GM18519 (cell line): ENCODE data around the gene DPP8.
"Not testable (repeated sequence)": the region's sequence is repeated elsewhere in the genome, so short reads cannot be mapped to it uniquely, and the experiment has no call there.

Experiments used
- ATAC-seq: cut with Tn5 transposase; IDR thresholded peaks from one replicate; pipeline ENCODE4 v1.9.1; 2021; ENCODE audit warnings: mild to moderate bottlenecking, moderate library complexity; ENCODE audit not compliant: unreplicated experiment, low FRiP score

Gene DPP8

GRCh38 chr15:65408324-65409035, 109.0 kb downstream of the DPP8 start:
- ATAC-seq: no peak

GRCh38 chr15:65406424-65407000, 111.0 kb downstream of the DPP8 start:
- no peak for ATAC-seq

- no peak for ATAC-seq
Observed at GRCh38 chr15:65405791-65406423, 111.6 kb downstream of the DPP8 start.

- no peak for ATAC-seq
Observed at GRCh38 chr15:65404186-65404872, 113.2 kb downstream of the DPP8 start.

- ATAC-seq: no peak
Observed at GRCh38 chr15:65402961-65403360, 114.5 kb downstream of the DPP8 start.

- no peak for ATAC-seq
Observed at GRCh38 chr15:65401611-65402240, 115.8 kb downstream of the DPP8 start.

- ATAC-seq: no peak
Observed at GRCh38 chr15:65400760-65401610, 116.5 kb downstream of the DPP8 start.

- no peak for ATAC-seq
Observed at GRCh38 chr15:65399997-65400396, 117.5 kb downstream of the DPP8 start.

GRCh38 chr15:65399001-65399706, 118.3 kb downstream of the DPP8 start:
- ATAC-seq: no peak

- not testable (repeated sequence) for ATAC-seq
Observed at GRCh38 chr15:65398486-65398885, 119.0 kb downstream of the DPP8 start.

GRCh38 chr15:65396965-65397317, 120.5 kb downstream of the DPP8 start:
- ATAC-seq: no peak

GRCh38 chr15:65396283-65396964, 121.1 kb downstream of the DPP8 start:
- ATAC-seq: no peak

GRCh38 chr15:65395567-65396202, 121.8 kb downstream of the DPP8 start:
- no peak for ATAC-seq

- no peak for ATAC-seq
Observed at GRCh38 chr15:65394936-65395335, 122.6 kb downstream of the DPP8 start.

GRCh38 chr15:65394280-65394789, 123.2 kb downstream of the DPP8 start:
- ATAC-seq: no peak

GRCh38 chr15:65393557-65393956, 123.9 kb downstream of the DPP8 start:
- no peak for ATAC-seq

- ATAC-seq: no peak
Observed at GRCh38 chr15:65393091-65393490, 124.4 kb downstream of the DPP8 start.
